ENCODE results near the gene KAT14.
"Not testable (repeated sequence)": the region's sequence is repeated elsewhere in the genome, so short reads cannot be mapped to it uniquely, and the experiment has no call there.

Gene KAT14

DNA sequence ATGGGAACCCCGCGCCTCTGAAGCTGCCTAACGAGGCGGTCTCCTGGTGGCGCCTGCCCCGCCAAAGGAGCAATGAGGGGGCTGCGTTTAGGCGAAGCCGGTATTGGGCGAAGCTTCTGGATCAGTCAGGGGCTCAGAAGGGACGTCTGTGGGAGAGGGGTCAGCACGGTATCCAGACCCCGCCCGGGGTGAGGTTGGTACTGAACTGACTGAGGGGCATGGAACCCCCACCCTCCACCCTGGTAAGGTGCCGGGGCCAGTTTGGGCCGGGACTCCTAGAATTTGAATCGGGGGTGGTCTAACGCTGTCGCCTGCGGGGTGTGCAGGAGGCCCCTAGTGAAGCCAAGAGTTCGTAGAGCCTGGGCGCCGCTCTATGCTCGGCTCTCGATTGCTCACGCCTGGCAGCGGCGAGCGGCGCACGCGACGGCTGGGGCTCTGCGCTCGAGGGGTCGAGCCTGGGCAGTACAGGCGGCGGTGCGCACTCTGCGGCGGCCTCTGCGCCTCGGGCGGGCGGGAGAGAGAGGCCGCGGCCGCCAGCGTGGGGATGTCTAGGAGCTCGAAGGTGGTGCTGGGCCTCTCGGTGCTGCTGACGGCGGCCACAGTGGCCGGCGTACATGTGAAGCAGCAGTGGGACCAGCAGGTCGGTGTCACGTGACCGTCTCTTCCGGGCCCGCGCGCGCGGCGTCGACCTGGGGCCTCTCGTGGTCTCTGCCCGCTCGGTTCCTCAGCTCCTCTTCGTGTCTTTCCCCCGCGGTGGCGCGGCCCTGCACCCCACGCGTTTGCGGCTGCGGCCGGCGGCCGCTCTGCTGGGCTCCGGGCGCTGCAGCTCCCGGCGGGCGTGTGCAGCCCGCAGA is at the start of gene KAT14, which contains the start of gene PET117:
Gene KAT14 (plus strand): TSS at position 452 of the 854 bp plus-strand sequence. CDS start 4,798 bp downstream, outside the sequence.
Gene PET117 (plus strand): TSS at position 452 of the 854 bp plus-strand sequence. CDS start 93 bp downstream, at position 545.
- DNase-seq (ENCODE audit: low read depth), result peak; percentile 86

DNA sequence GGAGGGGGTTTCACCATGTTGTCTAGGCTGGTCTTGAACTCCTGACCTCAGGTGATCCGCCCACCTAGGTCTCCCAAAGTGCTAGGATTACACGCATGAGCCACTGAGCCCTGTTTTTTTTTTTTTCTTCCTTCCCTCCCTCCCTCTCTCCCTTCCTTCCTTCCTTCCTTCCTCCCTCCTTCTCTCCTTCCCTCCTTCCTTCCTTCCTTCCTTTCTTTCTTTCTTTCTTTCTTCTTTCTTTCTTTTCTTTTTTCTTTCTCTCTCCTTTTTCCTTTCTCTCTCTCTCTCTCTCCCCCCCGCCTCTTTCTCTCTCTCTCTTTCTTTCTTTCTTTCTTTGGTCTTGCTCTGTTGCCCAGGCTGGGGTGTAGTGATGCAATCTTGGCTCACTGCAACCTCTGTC is 49.4 kb upstream of the KAT14 start:
- not testable (repeated sequence) for DNase-seq (ENCODE audit: low read depth)

DNA sequence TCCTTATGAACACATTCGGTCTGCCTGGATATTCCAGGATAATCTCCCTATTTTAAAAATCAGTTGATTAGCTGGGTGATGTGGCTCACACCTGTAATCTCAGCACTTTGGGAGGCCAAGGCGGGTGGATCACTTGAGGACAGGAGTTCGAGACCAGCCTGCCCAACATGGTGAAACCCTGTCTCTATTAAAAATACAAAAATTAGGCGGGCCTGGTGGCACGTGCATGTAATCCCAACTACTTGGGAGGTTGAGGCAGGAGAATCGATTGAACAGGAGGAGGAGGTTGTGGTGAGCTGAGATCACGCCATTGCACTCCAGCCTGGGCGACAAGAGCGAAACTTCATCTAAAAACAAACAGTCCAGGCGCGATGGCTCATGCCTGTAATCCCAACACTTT is 48.8 kb upstream of the KAT14 start:
- not testable (repeated sequence) for DNase-seq (ENCODE audit: low read depth)

DNA sequence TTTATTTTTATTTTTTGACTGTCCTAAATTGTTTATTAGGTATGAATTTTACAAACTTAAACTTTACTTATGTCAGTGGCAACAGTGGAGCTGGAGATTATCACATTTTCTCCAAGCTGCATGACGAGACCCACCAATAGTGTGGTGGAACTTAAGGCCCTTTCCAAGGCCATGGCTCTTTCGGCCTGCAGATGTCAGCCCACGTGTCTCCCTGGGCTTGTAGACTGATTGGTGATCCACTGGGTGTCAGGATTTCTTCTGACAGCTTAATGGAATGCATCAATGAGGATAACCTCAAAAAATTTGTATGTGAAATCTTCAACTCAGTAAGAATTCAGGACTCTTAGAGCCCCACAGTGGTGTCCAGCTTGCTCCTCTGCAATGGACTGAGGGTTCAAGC is 47.6 kb upstream of the KAT14 start:
- peak; percentile 7 for DNase-seq (ENCODE audit: low read depth)

DNA sequence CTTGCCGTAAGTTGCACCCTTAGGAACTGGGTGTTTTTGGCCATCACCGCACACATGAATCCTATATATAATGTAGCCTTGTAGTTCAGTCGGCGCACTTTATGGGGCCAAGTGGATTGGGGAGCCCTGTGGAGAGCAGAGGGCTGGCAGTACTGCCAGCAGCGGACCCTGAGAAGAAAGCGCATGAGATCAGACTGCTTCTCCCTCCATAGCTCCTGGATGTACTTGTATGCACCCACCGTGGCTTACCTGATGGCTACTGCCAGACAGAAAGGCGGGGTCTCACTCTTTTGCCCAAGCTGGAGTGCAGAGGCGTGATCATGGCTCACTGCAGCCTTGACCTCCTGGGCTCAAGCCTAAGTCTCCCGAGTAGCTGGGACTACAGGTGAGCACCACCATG is 47.2 kb upstream of the KAT14 start:
- DNase-seq (ENCODE audit: low read depth), result no peak

GRCh38 chr20:18091623-18092022 is 46.0 kb upstream of the KAT14 start:
- no peak for DNase-seq (ENCODE audit: low read depth)

DNA sequence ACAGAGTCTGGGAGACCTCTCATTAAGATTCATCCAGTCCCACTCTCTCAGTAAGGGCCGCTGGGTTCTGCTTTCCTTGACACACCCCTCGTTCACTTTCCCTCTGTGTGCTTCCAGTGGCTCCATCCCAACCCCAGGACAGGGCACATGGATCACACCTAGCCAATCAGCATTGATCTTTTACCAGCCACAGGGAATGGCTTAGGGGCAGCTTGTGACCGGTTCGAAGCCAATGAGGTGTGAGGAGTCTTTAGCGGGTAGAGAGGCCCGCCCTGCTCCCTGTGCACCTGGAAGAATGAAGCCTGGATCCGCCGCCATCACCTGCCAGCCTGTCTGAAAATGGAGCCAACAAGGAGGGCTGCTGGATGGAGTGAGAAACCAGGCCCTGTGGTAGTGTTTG is 44.8 kb upstream of the KAT14 start:
- DNase-seq (ENCODE audit: low read depth), result no peak

- no peak for DNase-seq (ENCODE audit: low read depth)
Observed at GRCh38 chr20:18093388-18093787, 44.3 kb upstream of the KAT14 start.

GRCh38 chr20:18094191-18094590 is 43.5 kb upstream of the KAT14 start:
- no peak for DNase-seq (ENCODE audit: low read depth)

DNA sequence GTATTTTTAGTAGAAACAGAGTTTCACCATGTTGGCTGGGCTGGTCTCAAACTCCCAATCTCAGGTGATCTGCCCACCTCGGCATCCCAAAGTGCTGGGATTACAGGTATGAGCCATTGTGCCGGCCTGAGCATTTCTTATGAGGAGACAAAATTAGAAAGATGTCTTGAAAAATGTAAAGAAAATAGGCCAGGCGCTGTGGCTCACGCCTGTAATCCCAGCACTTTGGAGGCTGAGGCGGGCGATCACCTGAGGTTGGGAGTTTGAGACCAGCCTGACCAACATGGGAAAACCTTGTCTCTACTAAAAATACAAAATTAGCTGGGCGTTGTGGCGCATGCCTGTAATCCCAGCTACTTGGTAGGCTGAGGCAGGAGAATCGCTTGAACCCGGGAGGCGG is 37.1 kb upstream of the KAT14 start:
- DNase-seq (ENCODE audit: low read depth), result not testable (repeated sequence)

GRCh38 chr20:18101125-18101810 is 36.4 kb upstream of the KAT14 start:
- no peak for DNase-seq (ENCODE audit: low read depth)

DNA sequence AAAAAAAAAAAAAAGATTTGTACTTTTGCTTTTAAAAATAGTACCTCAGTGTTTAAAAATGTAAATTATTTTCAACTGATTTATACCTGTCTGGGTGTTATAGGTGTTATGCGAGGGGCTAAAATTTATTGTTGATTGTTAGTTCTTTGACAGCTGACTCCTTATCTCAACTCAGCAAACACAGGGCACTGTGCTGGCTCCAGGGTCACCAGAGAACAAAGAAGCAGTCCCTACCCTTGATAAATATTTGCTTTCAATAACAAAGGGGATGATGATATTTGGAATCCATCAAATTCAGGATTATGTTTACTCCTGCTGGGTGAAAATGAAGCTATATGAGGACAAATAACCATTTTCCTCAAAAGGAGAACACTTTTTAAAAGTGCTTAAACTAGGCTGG is 34.2 kb upstream of the KAT14 start:
- no peak for DNase-seq (ENCODE audit: low read depth)

DNA sequence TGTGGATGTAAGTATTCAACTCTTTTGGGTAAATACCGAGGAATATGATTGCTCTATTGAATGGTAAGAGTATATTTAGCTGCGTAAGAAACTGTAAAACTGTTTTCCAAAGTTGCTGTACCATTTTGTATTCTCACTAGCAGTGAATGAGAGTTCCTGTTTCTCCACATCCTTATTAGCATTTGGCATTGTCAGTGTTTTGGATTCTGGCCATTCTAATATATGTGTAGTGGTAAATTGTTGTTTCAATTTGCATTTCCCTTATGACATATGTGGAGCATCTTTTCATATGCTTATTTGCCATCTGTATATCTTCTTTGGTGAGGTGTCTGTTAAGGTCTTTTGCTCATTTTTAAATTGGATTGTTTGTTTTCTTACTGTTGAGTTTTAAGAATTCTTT is 29.3 kb upstream of the KAT14 start:
- no peak for DNase-seq (ENCODE audit: low read depth)

DNA sequence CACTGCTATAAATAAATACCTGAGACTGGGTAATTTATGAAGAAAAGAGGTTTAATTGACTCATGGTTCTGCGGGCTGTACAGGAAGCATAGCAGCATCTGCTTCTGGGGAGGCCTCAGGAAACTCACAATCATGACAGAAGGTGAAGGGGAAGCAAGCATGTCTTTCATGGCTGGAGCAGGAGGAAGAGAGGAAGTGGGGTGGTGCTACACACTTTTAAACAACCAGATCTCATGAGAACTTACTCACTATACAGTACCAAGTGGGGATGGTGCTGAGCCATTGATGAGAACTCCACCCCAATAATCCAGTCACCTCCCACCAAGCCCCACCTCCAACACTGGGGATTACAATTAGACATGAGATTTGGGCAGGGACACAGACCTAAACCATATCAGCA is 9.1 kb upstream of the KAT14 start:
- not testable (repeated sequence) for DNase-seq (ENCODE audit: low read depth)

GRCh38 chr20:18132663-18133062 is 5.0 kb upstream of the KAT14 start:
- DNase-seq (ENCODE audit: low read depth), result no peak

DNA sequence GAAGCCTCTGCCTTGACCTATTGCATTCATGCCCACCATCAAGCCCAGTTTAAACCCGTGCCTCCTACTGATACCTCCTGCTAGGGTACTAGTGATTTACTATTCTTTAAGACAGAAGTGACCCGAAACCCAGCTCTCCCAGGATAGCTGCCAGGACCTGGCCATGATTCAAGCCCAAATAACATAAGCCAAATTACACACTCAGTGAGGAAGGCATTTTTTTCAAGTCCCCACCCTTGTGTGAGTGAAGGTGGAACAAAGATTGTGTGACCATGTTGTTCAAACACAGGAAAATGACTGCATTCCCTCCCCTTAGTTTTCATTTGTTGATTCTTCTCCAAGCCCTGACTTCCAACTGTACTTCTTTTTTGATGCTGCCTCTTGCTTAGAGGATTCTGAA is 3.7 kb upstream of the KAT14 start:
- no peak for DNase-seq (ENCODE audit: low read depth)

GRCh38 chr20:18138266-18138582 is 561 bp downstream of the KAT14 start:
- DNase-seq (ENCODE audit: low read depth), result no peak

GRCh38 chr20:18138639-18139583 is 1.2 kb downstream of the KAT14 start:
- no peak for DNase-seq (ENCODE audit: low read depth)

- no peak for DNase-seq (ENCODE audit: low read depth)
Observed at GRCh38 chr20:18139832-18140231, 2.2 kb downstream of the KAT14 start.

DNA sequence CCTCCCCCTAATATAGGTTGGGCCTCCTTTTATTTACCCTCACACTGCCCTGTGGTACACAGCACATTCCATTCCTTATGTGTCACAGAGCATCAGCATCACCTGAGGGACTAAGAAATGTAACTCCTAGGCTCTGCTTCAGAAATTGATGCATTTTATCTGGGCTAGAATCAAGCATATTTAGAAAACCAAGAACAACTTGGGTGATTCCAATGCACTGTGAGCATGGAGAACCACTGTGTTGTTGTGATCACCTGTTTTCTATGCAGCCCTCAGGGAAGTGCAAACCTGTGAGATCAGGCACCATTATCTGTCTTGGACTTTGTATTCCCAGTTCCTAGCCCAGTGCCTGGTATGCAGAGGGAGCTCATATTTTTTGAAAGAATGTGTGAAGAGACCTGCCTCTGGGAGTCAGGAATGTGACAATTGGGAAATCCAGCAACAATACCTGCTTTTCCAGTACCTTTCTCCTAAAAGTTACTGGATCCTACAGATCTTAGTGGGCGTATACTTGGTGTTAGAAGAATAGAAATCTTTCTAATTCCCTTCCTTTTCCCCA is 7.0 kb downstream of the KAT14 start:
- DNase-seq (ENCODE audit: low read depth), result no peak

GRCh38 chr20:18154342-18154741 is 16.7 kb downstream of the KAT14 start:
- DNase-seq (ENCODE audit: low read depth), result no peak

DNA sequence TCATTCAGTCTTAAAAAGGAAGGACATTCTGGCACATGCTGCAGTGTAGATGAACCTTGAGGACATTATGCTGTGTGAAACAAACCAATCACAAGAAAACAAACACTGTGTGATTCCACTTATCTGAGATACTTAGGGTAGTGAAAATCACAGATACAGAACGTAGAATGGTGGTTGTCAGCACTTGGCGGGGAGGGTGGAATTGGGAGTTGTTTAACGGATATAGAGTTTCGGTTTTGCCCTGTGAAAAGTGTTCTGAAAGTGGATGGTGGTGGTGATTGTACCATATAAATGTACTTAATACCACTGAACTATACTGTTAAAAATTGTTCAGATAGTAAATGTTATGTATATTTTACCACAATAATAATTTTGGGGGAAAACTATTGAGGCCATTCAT is 18.4 kb downstream of the KAT14 start:
- no peak for DNase-seq (ENCODE audit: low read depth)

Data from EH (cell line).